ENCODE results near the gene ERG.

ERG gene

DNA sequence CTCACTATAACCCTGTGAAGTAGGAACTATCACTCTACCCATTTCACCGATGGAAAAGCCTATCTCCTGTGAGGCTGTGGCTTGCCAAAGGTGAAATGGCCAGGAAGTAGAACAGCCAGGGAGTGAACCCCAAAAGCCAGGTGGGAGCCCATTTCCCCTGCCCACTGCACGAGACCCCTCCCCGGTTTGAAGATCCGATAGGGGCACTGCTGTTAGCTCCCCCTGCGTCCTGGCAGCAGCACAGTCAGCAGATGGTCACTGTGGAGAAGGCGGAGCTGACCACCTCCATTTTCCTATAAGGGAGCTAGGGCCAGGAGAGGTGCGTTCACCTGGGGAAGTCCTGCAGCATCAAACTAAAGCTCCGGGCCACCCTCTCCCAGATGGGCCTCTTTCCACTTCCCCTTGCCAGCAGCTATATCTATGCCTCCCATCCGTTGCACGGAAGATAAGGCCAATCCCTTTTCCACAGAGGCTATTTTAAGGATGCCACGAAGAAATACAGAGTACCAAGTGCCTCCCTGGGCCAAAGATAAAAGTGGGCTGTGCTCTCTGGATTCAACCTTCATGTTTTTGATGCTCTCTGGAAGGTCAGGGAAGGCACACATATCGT is 7.8 kb downstream of the ERG start:
- H3K4me3 Mint-ChIP-seq: no peak overlapping the region
- H3K27ac Mint-ChIP-seq: no peak overlapping the region
- no peaks in the 10 kb centered on the region for H3K9me3 Mint-ChIP-seq (ENCODE audit: low read depth)
- H3K27me3 Mint-ChIP-seq: peaks cover 22% of the 10 kb centered on the region
- no peaks in the 10 kb centered on the region for H3K4me1 Mint-ChIP-seq (ENCODE audit: low read depth)
- no peaks in the 10 kb centered on the region for H3K36me3 Mint-ChIP-seq

DNA sequence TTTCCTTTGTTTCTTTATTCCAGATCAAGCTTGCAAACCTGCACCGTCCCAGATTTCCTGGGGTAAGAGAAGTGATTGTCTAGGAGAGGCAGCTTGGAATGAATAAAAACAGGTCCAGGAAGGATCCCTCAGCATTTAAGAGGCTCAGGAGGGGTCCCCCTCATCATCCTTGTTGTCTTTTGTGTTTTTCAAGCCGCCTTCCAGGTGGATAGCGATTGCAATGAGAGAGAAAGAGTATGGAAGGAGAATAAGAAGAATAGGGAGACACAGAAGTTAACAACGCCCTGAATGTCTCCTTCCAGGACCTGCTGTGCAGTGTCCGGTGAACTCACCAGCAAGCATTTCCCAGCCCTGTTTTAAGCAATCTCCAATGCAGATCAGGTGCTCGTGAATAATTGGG is 8.5 kb downstream of the ERG start:
- Mint-ChIP-seq H3K4me1 (ENCODE audit: low read depth) (no peaks in the 10 kb centered on the region), H3K27ac (no peak overlapping the region), H3K27me3 (peaks cover 18% of the 10 kb centered on the region)

DNA sequence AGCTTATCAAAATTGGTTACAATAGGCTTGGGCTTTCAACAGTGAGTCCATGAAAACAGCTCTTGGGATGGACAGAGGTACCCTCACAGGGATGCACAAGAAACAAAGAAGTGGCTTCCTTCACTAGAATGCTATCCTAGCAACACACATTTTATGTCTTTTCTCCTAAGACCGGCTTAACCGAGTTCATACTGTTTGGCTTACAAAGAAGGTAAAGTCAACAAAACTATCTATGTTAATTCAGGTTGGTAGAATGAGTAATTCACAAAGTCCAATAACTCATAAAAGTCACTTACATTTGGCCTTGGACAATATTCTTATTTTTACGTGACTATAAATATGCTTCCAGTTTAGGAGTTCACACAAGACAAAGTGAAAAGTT is 9.0 kb downstream of the ERG start:
- Mint-ChIP-seq H3K27ac (no peak overlapping the region), H3K27me3 (peaks cover 18% of the 10 kb centered on the region), H3K9me3 (ENCODE audit: low read depth) (no peaks in the 10 kb centered on the region), H3K36me3 (no peaks in the 10 kb centered on the region), H3K4me3 (no peak overlapping the region), H3K4me1 (ENCODE audit: low read depth) (no peaks in the 10 kb centered on the region)

More for the DNA sequence above, 8.5 kb downstream of the ERG start:
- Mint-ChIP-seq H3K4me3 (no peak overlapping the region), H3K9me3 (ENCODE audit: low read depth) (no peaks in the 10 kb centered on the region), H3K36me3 (no peaks in the 10 kb centered on the region)

DNA sequence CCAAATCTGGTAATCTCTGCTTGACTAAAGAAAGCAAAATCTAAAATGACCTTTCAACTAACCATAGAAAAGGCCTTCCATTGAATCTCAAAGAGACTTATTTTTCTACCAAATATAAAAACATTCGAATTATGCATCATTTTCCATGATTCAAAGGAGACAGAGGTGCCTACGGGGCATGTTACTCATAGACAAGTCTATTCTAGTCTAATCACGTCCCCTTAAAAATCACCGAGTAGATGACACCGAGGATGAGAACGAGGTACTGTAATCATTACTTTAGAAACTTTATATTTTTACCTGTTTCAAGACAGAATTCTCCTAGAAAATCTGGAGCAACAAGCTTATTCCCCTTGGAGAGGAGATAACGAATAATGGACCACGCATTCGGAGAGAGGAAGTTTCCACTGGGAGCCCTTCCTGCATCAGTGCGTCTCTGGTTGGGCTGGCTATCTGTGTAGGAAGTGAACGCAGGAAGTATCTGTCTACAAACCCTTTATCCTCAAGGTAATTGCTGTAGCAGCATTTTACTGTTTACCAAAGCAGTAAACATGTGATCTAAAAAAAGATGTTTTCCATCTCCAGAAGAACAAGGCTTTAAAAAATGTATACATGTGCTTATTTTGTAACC is 9.5 kb downstream of the ERG start:
- no peaks in the 10 kb centered on the region for H3K4me1 Mint-ChIP-seq (ENCODE audit: low read depth)
- H3K4me3 Mint-ChIP-seq: no peak overlapping the region
- no peak overlapping the region for H3K27ac Mint-ChIP-seq
- H3K27me3 Mint-ChIP-seq: peaks cover 17% of the 10 kb centered on the region
- H3K36me3 Mint-ChIP-seq: no peaks in the 10 kb centered on the region
- no peaks in the 10 kb centered on the region for H3K9me3 Mint-ChIP-seq (ENCODE audit: low read depth)

DNA sequence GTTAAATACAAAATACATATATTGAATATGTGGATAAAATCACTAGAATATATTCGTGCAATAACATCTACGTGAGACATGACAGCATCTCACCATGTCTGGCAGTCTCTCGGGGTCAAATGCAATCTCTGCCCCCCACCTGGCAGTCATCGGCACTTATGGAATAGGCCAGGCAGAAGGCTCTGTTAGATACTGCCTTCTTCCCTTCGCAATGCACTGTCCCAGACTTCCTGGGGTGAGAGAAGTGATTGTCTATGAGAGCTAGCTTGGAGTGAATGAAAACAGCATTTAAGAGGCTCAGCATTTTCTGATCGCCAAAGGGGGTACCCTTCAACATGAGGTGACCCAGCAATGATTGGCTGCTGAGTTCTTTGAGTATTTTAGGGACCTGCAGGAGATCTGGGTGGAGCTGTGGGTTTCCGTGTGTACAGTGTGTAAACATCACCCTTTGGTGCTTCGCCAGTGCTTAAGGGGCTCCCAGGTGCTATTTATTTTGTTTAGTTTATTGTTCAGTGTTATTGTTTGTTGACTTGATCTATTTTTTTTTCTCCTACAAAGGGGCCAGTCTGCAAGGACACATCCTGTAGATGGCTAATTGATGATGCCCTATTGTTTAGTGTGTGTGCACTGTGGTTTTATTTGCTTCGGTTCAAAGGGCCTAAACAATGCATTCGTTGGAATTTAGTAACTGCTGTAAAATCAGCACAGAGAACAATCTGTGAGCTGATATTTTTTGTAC is 10.2 kb downstream of the ERG start:
- no peaks in the 10 kb centered on the region for H3K36me3 Mint-ChIP-seq
- no peak overlapping the region for H3K4me3 Mint-ChIP-seq
- H3K27ac Mint-ChIP-seq: no peak overlapping the region
- no peaks in the 10 kb centered on the region for H3K4me1 Mint-ChIP-seq (ENCODE audit: low read depth)
- H3K9me3 Mint-ChIP-seq (ENCODE audit: low read depth): no peaks in the 10 kb centered on the region
- peaks cover 15% of the 10 kb centered on the region for H3K27me3 Mint-ChIP-seq

DNA sequence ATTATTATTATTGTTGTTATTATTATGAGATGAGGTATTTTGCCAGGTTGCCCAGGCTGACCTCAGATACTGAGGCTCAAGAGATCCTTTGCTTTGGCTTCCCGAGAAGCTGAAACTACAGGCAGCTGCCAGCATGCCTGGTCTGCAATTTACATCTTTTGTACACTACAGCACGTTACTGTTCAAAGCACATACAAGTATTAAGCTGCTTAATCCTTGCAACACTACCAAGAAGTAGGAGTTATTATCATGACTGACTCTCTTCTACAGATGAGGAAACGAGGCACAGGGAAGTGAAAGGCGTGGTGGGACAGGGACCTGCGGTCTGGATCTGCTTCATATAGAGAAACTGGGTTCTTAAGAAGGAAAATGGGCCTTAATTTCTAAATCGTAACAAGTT is 11.6 kb downstream of the ERG start:
- no peaks in the 10 kb centered on the region for H3K9me3 Mint-ChIP-seq (ENCODE audit: low read depth)
- no peaks in the 10 kb centered on the region for H3K36me3 Mint-ChIP-seq
- H3K4me3 Mint-ChIP-seq: no peak overlapping the region
- H3K27ac Mint-ChIP-seq: no peak overlapping the region
- peaks cover 17% of the 10 kb centered on the region for H3K27me3 Mint-ChIP-seq
- H3K4me1 Mint-ChIP-seq (ENCODE audit: low read depth): no peaks in the 10 kb centered on the region

DNA sequence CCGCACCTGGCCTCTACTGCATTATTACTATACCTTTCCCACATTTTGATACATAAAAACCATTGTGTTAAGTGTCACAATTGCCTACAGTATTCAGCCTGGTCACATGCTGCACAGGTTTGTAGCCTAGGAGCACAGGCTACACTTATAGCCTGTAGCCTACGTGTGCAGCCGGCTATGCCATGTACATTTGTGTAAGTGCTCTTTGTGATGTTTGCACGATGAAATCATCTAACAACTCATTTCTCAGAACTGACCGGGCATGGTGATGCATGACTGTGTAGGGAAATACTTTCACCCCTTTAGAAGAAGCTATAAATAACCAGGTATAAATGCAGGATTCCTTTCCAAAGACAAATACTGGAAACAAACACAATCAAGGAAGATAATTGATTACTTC is 12.1 kb downstream of the ERG start:
- Mint-ChIP-seq H3K36me3 (no peaks in the 10 kb centered on the region), H3K4me1 (ENCODE audit: low read depth) (no peaks in the 10 kb centered on the region), H3K27me3 (peaks cover 13% of the 10 kb centered on the region), H3K27ac (no peak overlapping the region), H3K4me3 (no peak overlapping the region), H3K9me3 (ENCODE audit: low read depth) (no peaks in the 10 kb centered on the region)

DNA sequence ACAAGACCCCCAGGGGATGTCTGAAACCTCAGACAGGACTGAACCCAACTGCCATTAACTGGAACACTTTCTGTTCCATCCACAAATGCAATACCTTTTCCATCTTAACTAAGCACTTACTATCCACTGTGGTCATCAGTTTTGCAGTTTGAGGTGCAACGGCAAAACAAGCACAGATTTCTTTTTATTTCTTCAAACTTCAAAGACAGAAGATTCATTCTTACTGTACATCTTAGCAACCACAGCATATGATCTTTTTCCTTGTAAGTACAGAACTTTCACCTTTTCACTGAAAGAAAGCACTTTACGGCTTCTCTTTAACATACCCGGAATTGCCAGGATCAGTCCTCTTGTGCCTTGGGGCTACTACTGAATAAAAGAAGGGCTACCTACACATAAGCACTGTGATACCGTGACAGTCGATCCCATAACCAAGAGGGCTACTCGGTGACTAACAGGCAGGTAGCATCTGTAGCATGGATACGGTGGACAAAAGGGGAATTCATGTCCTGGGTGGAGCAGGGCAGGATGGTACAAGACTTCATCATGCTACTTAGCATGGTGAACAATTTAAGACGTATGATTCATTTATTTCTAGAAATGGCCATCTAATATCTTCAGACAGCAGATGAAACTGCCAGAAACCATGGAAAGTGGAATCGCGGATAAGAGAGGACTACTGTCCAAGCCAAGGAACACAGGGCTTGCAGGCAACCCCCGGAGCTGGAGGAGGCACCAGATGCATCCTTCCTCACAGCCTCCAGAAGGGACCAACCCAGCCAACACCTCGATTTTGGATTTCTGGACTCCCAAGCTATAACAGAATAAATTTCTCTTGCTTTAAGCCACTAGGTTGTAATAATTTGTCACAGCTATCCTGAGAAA is 18.4 kb downstream of the ERG start:
- H3K9me3 Mint-ChIP-seq (ENCODE audit: low read depth): no peaks in the 10 kb centered on the region
- H3K4me1 Mint-ChIP-seq (ENCODE audit: low read depth): peaks cover 4% of the 10 kb centered on the region
- no peaks in the 10 kb centered on the region for H3K36me3 Mint-ChIP-seq
- H3K27me3 Mint-ChIP-seq: peaks cover 42% of the 10 kb centered on the region
- H3K4me3 Mint-ChIP-seq: no peak overlapping the region
- H3K27ac Mint-ChIP-seq: no peak overlapping the region

DNA sequence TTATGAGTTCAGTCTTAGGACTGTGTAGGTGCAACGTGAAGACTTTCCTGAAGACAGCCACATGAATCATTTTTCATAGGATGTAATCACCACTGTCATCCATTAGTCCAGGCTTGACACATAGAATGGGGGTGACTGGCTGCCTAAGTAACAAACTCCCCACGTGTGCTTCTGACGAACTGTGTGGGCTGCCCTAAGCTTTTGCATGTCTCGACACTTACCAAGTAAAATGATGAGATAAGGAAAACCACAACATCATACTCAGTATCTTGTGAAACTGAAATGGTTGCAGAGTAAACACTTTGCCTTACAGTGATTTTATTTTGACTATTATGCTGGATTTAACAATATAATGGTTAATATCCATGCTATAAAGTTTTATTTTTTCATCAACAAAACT is 19.5 kb downstream of the ERG start:
- no peaks in the 10 kb centered on the region for H3K9me3 Mint-ChIP-seq (ENCODE audit: low read depth)
- H3K36me3 Mint-ChIP-seq: no peaks in the 10 kb centered on the region
- H3K4me1 Mint-ChIP-seq (ENCODE audit: low read depth): peaks cover 4% of the 10 kb centered on the region
- H3K4me3 Mint-ChIP-seq: no peak overlapping the region
- H3K27ac Mint-ChIP-seq: no peak overlapping the region
- peaks cover 53% of the 10 kb centered on the region for H3K27me3 Mint-ChIP-seq

DNA sequence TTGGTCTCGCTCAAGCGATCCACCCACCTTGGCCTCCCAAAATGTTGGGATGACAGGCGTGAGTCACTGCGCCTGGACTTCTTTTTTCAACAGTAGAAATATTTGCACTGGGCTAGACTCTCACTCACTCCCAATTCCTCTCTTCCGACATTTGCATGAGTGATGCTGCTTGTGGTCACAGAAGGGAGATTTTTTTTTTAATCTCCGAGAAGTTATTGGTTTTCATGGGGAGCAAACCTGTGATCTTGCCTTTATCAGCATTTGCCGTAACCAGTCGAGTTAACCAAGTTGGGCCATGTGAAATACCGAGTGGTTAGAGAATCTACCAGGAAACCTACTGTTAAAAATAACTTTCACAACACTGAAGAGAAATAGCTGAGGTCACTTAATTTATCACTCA is 21.1 kb downstream of the ERG start:
- no peaks in the 10 kb centered on the region for H3K36me3 Mint-ChIP-seq
- no peak overlapping the region for H3K27ac Mint-ChIP-seq
- no peaks in the 10 kb centered on the region for H3K9me3 Mint-ChIP-seq (ENCODE audit: low read depth)
- peaks cover 54% of the 10 kb centered on the region for H3K27me3 Mint-ChIP-seq
- peaks cover 4% of the 10 kb centered on the region for H3K4me1 Mint-ChIP-seq (ENCODE audit: low read depth)
- H3K4me3 Mint-ChIP-seq: no peak overlapping the region

DNA sequence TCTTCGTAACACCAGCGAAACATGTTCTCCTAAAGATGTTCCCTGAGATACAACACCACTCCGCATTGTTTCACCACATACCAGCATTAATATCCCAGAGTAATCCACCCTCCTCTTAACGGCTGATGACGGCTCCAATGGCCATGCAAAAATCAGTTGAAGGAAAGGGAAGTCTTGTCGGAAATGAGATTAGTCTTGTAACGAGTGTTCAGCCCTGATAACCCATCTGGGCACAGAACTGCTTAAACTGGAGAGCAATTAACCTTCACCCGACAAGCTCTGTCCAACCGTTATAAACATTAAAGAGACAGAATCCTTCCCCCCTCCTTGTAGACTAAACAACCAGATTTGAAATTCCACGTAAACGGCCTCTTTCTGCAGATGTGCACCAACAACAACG is 21.9 kb downstream of the ERG start:
- Mint-ChIP-seq H3K4me1 (ENCODE audit: low read depth) (peaks cover 4% of the 10 kb centered on the region), H3K9me3 (ENCODE audit: low read depth) (no peaks in the 10 kb centered on the region), H3K27me3 (peaks cover 57% of the 10 kb centered on the region), H3K4me3 (no peak overlapping the region), H3K27ac (no peak overlapping the region), H3K36me3 (no peaks in the 10 kb centered on the region)

DNA sequence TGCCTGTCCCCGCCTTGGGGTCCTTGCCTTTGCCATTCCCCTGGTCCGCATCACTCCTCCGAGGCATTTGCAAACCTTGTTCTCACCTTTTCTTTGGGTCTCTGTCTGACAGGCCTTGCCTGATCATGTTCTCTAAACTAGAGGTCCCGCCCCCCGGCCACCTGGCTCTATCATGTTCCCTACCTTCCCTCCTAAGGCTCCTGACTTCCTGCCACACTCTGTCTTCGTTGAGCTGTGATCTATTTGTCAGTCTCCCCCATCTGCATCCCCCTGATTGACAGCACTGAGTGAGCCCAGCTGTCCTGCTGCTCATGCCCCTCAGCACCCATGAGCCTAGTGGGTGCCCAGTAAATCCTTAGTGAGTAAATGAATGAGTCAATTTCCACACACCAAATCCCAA is 22.8 kb downstream of the ERG start:
- Mint-ChIP-seq H3K9me3 (ENCODE audit: low read depth) (no peaks in the 10 kb centered on the region), H3K27ac (no peak overlapping the region), H3K4me3 (no peak overlapping the region), H3K4me1 (ENCODE audit: low read depth) (peaks cover 4% of the 10 kb centered on the region), H3K36me3 (no peaks in the 10 kb centered on the region), H3K27me3 (peaks cover 60% of the 10 kb centered on the region)

DNA sequence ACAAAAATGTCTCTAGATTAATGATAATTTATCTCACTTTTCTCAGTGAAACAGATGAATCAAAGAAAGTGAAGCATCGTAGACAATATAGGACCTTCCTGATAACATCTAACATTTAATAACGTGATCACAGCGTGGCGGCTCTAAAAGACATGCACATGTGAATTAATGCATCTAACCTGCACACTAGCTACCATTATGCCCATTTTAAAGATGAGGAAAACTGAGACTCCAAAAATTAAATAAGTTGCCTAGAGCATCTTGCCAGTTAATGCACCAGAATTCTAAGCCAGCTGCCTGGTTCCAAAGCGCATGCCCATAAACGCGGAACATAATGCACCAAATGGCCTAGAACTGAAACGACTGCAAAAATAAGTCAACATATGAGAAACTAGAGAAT is 23.5 kb downstream of the ERG start:
- Mint-ChIP-seq H3K4me1 (ENCODE audit: low read depth) (peaks cover 4% of the 10 kb centered on the region), H3K27ac (no peak overlapping the region), H3K4me3 (no peak overlapping the region), H3K36me3 (no peaks in the 10 kb centered on the region), H3K27me3 (peaks cover 57% of the 10 kb centered on the region), H3K9me3 (ENCODE audit: low read depth) (no peaks in the 10 kb centered on the region)

DNA sequence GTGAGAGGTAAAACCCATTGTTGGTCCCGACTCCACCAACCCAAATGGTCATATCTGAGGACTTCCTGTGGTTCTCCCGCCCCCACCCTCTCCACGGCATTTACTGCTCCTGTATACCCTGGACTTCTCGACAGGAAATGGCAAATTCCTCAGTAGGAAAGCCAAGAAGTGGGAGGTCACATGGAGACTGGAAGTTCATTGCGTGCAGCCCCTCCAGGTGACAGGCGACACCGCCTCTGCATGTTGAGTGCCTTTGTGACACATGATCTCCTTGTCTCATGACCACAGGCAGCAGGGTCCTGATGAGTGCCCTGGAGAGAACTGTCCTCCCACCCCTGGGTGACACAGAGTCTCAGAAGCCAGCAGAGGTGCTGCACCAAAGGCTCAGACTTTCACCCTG is 24.2 kb downstream of the ERG start:
- Mint-ChIP-seq H3K9me3 (ENCODE audit: low read depth) (no peaks in the 10 kb centered on the region), H3K4me1 (ENCODE audit: low read depth) (peaks cover 4% of the 10 kb centered on the region), H3K27ac (no peak overlapping the region), H3K4me3 (no peak overlapping the region), H3K36me3 (no peaks in the 10 kb centered on the region), H3K27me3 (peaks cover 52% of the 10 kb centered on the region)
